ENCODE data around the gene ATOSA.

The ATOSA gene

DNA sequence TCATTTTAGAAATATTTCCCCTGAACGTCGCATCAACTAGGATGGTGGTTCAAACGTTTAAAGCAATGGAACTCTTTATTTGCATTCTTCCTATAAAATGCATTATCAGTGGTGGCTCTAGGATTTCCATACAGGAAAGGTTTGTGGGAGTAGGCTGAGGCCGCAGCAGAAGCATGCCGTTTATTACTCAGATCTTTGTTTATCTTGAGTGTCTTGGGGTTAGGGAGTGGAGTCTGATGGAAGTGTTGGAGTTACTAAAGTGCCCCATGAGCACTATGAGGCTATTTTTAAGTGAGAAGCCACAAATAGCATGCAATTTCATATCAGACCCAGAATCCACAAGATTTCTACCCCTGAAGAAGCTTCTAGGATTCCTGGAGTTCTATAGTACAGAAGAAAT lies 26.2 kb downstream of the ATOSA start:
- DNase-seq (ENCODE audit: low read depth in 2 of 2): no peak

DNA sequence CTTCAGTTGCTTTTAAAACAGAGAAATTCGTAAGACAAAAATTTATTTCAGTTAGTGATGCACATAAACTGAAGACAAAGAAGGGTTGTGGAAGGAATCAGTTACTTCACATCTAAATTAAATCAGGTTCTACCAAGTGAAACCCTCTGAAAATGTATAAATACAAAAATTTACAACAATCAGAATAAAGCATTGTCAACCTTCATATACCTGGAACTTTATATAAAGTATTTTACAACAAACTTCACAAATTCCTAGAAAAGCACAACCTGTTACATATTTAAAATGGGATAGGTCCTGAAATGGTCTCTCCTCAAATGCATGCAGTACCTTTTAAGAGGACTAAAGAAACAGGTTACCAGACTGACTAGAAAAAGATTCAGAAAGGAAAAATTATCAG lies 26.9 kb downstream of the ATOSA start:
- DNase-seq (ENCODE audit: low read depth in 2 of 2): no peak

DNA sequence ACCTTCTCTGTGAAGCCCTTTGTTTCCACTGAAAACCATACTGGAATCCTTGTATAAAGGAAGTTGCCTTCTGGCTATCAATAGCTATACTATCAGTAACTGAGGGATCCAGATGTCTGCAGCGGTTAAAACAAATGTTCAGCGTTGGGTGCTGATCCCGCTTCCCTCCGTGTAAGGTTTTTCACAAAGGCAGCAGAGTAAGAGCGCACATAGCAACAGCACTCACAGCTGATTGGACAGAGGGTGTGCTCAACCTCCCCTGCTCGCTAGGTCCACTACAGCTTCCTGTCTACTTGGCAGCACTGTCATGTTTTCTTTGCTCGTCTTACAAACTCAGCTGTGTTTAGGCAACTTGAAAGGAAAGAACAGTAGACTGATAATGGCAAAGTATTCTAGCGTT lies 27.3 kb downstream of the ATOSA start:
- peak in 1 of 2 donors; percentile 1 for DNase-seq (ENCODE audit: low read depth in 2 of 2)

GRCh38 chr15:52651114-52651513 lies 28.1 kb downstream of the ATOSA start:
- no peak for DNase-seq (ENCODE audit: low read depth in 2 of 2)

GRCh38 chr15:52649686-52650085 lies 29.5 kb downstream of the ATOSA start:
- no peak for DNase-seq (ENCODE audit: low read depth in 2 of 2)

- no peak for DNase-seq (ENCODE audit: low read depth in 2 of 2)
Measured at GRCh38 chr15:52645916-52646315, 33.3 kb downstream of the ATOSA start.

GRCh38 chr15:52642386-52643361 lies 36.5 kb downstream of the ATOSA start:
- no peak for DNase-seq (ENCODE audit: low read depth in 2 of 2)

DNA sequence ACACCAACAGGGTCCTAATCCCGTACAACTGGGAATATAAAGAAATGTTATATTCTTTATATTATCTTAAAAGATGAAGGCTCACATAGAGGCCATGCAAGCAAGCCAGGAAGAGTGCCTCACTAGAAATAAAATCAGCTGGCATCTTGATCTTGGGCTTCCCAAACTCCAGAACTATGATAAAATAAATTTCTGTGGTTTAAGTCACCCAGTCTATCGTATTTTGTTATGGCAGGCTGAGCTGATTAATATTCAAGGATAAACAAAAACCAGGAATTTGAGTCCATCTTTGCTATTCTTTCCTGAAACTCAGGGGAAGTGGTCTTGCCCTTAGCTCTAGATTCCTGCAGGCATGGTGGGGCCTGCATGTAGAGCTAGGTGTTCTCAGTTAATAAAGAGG lies 42.7 kb downstream of the ATOSA start:
- DNase-seq (ENCODE audit: low read depth in 2 of 2): no peak

DNA sequence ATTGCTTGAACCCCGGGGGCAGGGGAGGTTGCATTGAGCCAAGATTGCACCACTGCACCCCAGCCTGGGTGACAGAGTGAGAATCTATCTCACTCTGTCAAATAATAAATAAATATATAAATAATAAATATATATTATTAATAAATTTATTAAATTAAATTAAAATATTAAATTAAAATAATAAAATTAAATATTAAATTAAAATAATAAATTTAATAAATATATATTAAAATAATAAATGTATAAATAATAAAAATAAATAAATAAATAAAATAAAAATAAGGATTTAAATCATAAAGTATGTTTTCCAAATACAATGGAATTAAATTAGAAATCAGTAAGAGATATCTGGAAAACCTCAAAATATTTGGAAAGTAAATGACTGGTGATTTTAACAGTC lies 43.3 kb downstream of the ATOSA start:
- DNase-seq (ENCODE audit: low read depth in 2 of 2): no peak
